ENCODE measurements around the gene FARP1.
"Not testable (repeated sequence)": the region's sequence is repeated elsewhere in the genome, so short reads cannot be mapped to it uniquely, and the experiment has no call there.

FARP1 gene

DNA sequence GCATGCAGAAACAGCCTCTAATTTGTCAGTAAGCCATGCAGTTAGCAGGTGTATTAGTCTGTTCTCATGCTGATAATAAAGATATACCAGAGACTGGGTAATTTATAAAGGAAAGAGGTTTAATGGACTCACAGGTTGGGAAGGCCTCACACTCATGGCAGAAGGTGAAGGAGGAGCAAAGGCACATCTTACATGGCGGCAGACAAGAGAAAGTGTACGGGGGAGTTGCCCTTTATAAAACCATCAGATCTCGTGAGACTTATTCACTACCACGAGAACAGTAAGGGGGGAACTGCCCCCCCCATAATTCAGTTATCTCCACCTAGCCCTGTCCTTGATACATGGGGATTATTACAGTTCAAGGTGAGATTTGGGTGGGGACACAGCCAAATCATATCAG is 87.9 kb downstream of the FARP1 start:
- DNase-seq, result not testable (repeated sequence)

DNA sequence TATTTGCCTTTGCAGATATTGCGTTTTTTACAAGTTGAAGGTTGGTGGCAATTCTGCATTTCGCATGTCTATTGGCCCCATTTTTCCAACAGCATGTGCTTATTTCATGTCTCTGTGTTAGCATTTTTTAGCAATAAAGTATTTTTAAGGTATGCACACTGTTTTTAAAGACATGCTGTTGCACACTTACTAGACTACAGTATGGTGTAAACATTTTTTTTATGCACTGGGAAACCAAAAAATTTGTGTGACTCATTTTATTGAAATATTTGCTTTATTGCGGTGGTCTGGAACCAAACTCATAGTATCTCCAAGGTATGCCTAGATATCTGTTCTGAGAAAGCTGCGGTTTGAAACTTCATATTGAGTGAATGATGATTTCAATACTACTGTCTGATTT is 89.6 kb downstream of the FARP1 start:
- DNase-seq, result no peak

DNA sequence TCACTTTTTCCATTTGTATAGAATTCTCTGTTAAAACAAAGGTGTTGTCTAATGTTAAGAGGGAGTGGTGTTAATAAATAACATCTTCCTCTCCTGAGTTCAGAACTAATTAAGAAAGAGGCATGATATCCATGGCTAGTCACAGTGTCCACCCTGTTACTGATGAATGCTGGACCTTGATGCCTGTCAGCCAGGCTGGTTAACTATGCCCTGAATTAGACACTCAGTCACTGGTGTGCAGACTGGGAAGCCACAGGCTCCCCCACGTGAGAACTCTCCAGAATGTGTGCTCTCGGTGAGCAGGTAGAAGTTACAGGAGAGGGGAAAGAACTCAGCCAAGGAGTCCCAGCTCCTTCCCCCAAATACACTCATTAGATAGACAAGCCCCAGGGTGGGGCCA is 90.2 kb downstream of the FARP1 start:
- DNase-seq, result no peak

DNA sequence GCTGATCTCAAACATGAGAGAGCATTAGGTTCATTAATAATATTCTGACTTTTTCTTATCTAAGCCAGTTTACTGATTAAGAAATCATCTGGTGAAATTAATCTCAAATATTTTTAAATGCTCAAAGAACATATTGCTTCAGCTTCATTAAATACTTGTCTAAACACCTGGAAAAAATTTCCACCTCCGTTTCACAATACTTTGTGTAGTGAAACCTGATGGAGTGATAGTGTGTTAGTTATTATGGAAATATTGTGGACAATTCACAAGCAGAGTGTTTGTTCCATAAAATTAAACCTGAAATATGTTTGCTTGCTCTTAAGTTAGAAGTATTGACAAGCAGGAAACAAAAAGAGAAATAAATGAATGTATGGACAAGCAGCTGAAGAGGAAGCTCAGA is 91.5 kb downstream of the FARP1 start:
- no peak for DNase-seq

GRCh38 chr13:98236197-98236596 is 93.3 kb downstream of the FARP1 start:
- DNase-seq, result no peak

DNA sequence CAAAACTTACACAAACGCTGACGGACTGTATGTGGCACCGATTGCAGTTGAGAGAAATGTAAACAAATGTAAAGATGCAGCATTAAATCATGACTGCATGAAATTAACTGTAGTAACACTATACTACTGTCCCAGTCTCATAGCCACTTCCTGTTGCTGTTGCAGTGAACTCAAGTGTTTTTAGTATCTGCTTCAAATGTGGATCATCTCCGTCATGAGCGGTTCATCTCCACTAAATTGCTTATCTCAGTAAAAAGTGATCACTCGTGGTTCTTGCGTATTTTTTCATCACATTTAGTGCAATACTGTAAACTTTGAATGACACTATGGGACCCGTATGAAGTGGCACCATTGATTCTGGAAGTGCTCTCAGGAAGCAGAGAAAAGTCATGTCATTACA is 94.4 kb downstream of the FARP1 start:
- no peak for DNase-seq

DNA sequence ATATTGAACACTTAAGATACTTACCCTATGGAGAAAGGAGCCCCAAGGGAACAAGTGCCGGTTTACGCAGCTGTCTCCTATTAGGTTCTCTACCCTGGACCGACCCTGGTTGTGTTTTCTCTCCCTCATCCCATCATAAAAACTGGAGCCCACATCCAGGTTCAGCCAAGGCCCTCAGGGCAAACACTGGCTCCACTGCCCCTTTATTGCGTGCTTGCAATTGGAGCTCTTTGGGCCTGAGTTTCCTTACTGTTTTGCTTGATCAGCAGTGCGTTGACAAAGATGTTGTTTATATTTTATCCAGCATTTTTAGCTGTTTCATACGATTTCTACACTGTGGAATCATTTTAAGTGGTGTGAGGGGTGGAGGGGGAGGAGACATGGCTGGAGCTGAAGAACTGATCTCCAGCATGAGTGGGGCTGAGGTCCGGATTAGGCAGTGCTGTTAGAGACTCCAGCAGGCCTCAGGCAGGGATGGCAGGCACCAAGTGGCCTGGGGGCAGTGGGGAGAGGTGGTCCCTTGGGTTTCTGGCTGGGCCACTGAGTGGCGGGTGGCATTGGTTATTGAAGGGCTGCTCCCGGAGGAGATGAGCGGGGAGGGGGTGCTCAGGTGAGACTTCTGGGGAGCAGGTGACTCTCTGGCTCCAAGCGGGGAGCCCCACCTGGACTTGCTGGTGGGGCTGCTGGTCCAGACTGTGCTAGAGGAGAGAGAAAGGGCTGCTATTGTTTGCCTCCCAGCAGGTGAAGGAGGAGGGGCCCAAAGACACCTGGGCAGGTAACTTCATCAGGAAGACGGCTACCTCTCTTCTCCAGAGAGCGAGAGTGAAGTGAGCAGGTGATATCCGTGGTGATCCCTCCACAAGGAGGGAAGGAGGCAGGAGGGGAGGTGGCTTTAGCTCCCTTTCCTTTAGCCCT is 96.5 kb downstream of the FARP1 start:
- DNase-seq, result no peak

DNA sequence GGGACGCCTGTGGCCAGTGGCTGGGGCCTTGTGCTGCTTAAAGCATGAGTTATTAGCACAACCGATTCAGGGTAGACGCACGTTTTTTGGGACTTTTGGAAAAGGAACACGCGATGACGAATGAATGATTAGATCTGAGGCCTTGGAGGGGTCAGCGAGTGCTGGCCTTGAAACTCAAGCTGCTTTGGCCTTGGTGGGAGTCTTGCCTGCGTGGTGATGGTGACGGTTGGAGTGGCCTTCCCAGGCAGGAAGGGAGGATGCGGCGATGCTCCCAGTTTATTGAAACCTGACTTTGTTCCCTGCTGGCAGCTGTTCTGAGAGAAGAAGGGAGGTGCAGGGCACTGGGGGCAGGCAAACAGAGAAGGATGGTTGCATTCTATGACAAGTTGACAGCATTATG is 97.2 kb downstream of the FARP1 start:
- no peak for DNase-seq

- DNase-seq, result no peak
Measured at GRCh38 chr13:98240974-98241373, 98.1 kb downstream of the FARP1 start.

DNA sequence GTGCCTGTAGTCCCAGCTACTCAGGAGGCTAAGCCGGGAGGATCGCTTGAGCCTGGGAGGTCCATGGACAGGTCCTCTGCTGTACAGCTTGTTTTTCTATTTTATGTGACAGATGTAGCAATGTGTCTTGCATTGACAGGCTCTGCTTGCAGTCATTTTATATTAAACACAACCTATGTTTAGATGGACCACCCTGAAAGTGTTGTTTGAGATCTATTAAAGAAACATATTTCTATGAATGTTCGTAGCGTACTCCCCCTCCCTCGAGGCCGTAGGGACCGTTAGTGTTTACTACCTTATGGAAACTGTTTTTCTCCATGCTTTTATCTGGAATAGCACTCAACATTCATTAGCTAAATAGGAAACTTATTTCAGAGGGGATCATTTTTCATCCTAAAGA is 99.1 kb downstream of the FARP1 start:
- no peak for DNase-seq

DNA sequence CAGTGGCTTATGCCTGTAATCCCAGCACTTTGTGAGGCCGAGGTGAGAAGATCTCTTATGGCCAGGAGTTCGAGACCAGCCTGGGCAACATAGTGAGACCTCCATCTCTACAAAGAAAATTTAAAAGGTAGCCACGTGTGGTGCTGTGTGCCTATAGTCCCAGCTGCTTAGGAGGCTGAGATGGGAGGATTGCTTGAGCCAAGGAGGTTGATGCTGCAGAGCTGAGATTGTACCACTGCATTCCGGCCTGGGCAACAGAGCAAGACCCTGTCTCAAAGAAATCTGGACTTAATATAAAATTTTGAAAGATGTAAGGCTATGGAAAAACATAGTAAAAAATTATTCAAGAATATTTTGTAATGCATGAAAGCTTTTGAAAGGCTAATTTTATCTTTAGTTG is 99.5 kb downstream of the FARP1 start:
- DNase-seq, result no peak

DNA sequence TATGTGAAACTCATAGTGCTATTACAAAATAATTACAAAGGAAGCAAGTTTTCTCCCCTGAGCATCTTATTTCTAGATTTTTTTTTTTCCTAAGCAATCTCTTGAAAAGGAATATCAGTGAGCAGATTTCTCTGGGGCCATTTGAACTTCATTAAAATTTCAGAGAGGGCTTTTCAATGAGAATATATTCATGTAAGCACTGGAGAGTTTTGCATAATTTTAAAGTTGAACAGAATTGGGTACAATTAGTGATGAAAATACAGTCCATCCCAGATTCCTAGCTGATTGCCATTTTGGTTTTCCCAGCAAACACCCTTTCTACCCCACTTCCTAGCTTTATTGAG is 101.0 kb downstream of the FARP1 start:
- no peak for DNase-seq

DNA sequence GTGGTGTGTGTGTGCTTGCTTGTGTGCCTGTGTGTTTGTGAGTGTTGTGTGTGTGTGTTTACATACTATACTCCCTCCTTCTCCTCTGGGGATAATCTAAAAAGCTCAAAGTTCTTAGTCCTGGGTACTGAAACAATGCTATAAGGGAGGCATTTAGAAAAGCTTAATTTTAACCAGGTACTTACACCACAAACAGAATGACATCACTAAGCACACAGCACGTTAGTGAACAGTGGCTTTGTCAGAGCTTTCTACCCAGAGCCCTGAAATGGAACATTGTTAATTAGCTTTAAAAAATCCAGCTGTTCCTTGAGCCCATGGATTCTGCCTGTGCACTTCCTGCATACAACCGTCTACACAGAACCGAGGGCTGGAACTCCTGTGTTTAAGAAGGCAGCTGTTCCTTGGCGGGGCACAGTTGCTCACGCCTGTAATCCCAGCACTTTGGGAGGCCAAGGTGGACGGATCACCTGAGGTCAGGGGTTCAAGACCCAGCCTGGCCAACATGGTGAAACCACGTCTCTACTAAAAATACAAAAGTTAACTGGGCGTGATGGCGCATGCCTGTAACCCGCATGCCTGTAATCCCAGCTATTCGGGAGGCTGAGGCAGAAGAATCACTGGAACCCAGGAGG is 103.8 kb downstream of the FARP1 start:
- DNase-seq, result no peak

- DNase-seq, result no peak
Measured at GRCh38 chr13:98251708-98252107, 108.8 kb downstream of the FARP1 start.

GRCh38 chr13:98252931-98253470 is 110.1 kb downstream of the FARP1 start:
- no peak for DNase-seq

DNA sequence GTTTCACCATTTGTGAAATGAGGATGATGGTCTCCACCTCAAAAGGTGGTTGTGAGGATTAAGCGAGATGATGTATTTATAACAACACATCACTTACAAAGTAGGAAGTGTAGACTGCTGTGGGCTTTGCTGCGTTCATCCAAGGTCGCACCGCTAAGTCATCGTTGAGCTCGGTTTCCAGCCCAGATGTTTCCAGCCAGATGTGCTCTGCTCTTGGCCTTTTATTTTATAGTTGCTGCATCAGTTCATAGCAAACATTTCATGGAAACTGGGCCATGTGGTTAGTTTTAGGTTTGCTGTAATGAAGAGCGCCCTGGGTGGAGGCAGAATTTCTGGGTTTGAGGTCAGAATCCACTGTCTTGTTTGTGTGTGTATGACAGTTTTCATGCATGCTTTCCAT is 110.6 kb downstream of the FARP1 start:
- no peak for DNase-seq

- DNase-seq, result no peak
Measured at GRCh38 chr13:98254513-98254912, 111.6 kb downstream of the FARP1 start.

DNA sequence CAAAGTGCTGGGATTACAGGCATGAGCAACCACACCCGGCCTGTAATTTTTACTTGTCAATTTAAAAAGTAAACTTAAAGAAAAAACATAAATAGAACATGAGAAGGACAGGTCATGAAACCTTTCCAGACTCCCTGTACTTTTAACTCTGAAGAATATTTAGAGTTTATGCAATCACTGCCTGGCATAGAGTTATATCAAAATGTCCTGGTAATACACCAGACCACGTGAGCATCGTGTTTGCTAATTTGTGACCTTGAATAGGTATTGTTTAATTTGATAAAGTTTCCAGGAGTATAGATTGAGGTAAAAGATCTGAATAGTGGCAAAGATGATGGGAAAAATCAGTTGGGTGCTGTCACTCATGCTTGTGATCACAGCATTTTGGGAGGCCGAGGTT is 115.3 kb downstream of the FARP1 start:
- no peak for DNase-seq

DNA sequence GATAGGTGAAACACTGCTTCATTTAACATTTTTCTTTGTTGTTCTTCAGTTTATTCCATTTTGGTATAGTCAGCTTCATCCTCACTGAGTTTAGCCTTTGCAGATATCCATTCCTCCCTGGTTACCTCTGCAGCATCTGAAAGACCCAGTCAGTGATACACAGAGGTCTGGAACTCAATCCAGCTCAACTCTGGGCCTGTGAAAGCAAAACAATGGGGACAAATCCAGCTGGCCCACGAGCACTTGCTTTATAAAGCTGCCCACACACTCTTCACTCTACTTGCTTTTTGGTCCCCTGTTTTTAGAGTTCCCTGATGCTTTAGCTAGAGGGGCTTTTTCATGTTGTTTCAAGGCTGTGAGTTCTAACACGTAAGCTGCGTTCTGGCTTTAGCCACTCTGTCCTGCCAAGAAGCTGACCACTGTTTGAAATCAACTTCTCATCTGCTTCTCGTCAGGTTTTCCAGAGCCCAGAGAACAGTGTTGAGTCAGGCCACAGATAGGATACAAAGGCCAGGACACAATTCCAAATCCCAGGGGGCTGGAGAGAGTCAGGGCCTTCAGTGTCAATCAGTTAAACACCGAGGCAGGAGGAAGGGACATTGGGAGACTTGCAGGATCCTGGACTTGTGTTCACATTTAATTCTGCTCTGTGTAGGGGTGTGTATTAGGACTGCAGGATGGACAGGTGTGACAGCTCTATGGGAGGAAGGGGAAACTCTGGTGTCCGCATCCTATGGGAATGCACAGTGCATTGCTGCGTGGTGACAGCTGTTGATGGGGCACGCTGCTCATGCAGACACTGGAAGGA is 117.7 kb downstream of the FARP1 start:
- DNase-seq, result no peak

DNA sequence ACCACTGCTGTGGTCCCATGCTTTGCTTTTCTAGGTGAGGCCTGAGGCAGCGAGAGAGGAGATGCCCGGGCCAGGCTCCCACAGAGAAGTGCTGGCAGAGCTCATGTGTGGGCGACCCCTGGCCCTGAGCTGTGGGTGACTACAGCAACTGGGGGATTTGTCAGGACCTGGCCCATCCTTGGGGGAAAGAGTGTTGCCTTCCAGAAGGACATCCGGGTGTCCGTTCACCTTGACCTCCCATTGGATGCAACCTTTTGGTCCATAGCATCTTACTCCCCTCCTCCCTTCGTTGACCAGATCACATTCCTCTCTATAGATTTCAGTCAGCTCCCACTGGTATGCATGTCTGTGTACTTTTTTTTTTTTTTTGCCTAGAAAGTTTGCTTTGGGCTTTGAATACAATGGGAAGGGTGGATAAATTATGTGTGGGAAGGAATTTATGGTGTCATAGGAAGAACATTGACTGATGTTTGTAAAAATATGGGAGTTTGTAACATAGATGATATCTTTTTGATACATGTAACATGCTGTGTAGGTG is 118.3 kb downstream of the FARP1 start:
- no peak for DNase-seq

DNA sequence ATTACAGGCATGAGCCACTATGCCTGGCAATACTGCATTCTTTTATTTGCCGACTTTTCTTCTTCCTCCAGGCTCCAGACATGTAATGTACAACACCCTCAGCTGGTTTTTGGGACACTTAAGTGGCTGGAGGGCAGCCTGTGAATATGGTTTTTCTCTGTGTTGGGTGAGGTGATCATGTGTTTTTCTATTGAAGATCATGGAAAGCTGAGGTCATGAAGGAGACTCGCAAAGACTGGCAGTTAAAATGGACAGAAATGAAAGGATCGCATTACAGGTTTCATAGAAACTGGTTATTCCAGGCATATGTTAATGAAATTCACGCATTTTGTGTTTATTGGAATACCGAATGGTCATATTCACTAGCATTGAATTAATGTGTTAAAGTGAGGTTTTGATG is 119.4 kb downstream of the FARP1 start:
- DNase-seq, result no peak

GRCh38 chr13:98263841-98264240 is 120.9 kb downstream of the FARP1 start:
- no peak for DNase-seq

DNA sequence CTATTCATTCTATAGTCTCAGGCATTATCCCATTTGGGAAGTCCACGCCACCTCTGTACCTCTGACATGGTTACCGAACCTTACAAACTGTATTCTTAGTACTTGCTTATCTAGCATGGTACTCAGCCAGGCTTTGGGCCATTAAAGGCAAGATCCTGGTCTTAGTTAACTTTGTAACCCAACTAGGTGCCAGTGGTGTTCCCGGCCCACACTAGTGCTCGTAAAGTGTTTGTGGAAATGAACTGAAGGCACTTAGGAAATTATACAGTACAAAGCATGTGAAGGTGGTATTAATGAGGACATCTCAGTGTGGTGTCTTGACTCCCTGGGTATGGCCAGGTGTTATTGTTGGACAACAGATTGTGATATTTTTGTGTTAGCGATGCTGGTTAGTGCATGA is 122.0 kb downstream of the FARP1 start:
- DNase-seq, result no peak

Measured in activated T-cell treated with anti-CD3 and anti-CD28 coated beads, Interleukin-2, amount 50 U/mL, for 48 hours (primary cell).